ENCODE data around the gene SPARCL1. TPM values are rescaled to one million over a fixed set of nuclear protein-coding genes. Genes with fewer than 3 reads are reported as not detected.

SPARCL1 gene
- total and polyA plus RNA-seq, 2 of the 13 experiments (the other 11 are each of a cell fraction or from before 2014, with no cell fraction given) = 0.04 TPM; not detected in 1

- TF ChIP-seq, protein P1, sequence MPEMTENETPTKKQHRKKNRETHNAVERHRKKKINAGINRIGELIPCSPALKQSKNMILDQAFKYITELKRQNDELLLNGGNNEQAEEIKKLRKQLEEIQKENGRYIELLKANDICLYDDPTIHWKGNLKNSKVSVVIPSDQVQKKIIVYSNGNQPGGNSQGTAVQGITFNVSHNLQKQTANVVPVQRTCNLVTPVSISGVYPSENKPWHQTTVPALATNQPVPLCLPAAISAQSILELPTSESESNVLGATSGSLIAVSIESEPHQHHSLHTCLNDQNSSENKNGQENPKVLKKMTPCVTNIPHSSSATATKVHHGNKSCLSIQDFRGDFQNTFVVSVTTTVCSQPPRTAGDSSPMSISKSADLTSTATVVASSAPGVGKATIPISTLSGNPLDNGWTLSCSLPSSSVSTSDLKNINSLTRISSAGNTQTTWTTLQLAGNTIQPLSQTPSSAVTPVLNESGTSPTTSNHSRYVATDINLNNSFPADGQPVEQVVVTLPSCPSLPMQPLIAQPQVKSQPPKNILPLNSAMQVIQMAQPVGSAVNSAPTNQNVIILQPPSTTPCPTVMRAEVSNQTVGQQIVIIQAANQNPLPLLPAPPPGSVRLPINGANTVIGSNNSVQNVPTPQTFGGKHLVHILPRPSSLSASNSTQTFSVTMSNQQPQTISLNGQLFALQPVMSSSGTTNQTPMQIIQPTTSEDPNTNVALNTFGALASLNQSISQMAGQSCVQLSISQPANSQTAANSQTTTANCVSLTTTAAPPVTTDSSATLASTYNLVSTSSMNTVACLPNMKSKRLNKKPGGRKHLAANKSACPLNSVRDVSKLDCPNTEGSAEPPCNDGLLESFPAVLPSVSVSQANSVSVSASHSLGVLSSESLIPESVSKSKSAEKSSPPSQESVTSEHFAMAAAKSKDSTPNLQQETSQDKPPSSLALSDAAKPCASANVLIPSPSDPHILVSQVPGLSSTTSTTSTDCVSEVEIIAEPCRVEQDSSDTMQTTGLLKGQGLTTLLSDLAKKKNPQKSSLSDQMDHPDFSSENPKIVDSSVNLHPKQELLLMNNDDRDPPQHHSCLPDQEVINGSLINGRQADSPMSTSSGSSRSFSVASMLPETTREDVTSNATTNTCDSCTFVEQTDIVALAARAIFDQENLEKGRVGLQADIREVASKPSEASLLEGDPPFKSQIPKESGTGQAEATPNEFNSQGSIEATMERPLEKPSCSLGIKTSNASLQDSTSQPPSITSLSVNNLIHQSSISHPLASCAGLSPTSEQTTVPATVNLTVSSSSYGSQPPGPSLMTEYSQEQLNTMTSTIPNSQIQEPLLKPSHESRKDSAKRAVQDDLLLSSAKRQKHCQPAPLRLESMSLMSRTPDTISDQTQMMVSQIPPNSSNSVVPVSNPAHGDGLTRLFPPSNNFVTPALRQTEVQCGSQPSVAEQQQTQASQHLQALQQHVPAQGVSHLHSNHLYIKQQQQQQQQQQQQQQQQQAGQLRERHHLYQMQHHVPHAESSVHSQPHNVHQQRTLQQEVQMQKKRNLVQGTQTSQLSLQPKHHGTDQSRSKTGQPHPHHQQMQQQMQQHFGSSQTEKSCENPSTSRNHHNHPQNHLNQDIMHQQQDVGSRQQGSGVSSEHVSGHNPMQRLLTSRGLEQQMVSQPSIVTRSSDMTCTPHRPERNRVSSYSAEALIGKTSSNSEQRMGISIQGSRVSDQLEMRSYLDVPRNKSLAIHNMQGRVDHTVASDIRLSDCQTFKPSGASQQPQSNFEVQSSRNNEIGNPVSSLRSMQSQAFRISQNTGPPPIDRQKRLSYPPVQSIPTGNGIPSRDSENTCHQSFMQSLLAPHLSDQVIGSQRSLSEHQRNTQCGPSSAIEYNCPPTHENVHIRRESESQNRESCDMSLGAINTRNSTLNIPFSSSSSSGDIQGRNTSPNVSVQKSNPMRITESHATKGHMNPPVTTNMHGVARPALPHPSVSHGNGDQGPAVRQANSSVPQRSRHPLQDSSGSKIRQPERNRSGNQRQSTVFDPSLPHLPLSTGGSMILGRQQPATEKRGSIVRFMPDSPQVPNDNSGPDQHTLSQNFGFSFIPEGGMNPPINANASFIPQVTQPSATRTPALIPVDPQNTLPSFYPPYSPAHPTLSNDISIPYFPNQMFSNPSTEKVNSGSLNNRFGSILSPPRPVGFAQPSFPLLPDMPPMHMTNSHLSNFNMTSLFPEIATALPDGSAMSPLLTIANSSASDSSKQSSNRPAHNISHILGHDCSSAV (CRISPR knock-in tag; IDR thresholded peaks at IDR 0.05; ENCODE audit: borderline replicate concordance) = no peak
- no peak for TF ChIP-seq ZNF20 (CRISPR knock-in tag; IDR thresholded peaks at IDR 0.05)
These were observed 50.4 kb downstream of the SPARCL1 start (continued) for GRCh38 chr4:87478732-87479250.

GRCh38 chr4:87476934-87477333, 52.2 kb downstream of the SPARCL1 start:
- Histone ChIP-seq H3K9ac (ENCODE audit: insufficient read depth, low read depth, low read length) (no peak overlapping the region), H3K4me2 (ENCODE audit: low read depth, low read length) (no peak overlapping the region), H3K4me1 (ENCODE audit: insufficient read depth, low read length) (no peaks in the 10 kb centered on the region), H3K79me2 (ENCODE audit: insufficient read depth, low read length) (no peaks in the 10 kb centered on the region), H3K27ac (ENCODE audit: extremely low read length, insufficient read depth, low read length) (no peak overlapping the region), H4K20me1 (ENCODE audit: insufficient read depth, low read length) (no peaks in the 10 kb centered on the region), H3K4me3 (replicated peaks in 1 of 3; ENCODE audit: insufficient read depth in 1 of 3, low read depth in 2 of 3, low read length in 3 of 3) (no peak overlapping the region), H3K27me3 (ENCODE audit: control insufficient read depth in 1 of 2, insufficient read depth in 2 of 2, low read length in 2 of 2) (no peaks in the 10 kb centered on the region), H2AFZ (ENCODE audit: low read length) (no peak overlapping the region), H3K36me3 (replicated peaks in 1 of 2; ENCODE audit: control insufficient read depth in 1 of 2, insufficient read depth in 2 of 2, low read length in 2 of 2) (no peaks in the 10 kb centered on the region), H3K9me3 (ENCODE audit: low read length) (no peaks in the 10 kb centered on the region)
- no TSS peak for BruUV-seq (replicated peaks)
- CTCF ChIA-PET (ENCODE audit: low intra/inter-chr PET ratio, low total read pairs) = no interaction called here
- intact Hi-C loops (cut with micrococcal nuclease; ENCODE audit: unreplicated experiment) (no loop called here), in situ Hi-C loops (cut with HindIII; ENCODE audit: extremely low pct_ligation_motif_present, low pct_unique_long_range_greater_than_20kb) (no loop called here)
- 95% methylated on average over 3 of the region's 3 CpGs for WGBS (ENCODE audit: low lambda C conversion rate)
- DNase-seq (ENCODE audit: low spot score) (no peak), ATAC-seq (no peak), FAIRE-seq (no peak)
- POLR2A ChIA-PET = no interaction called here
- TF ChIP-seq ZNF616 (CRISPR knock-in tag; IDR thresholded peaks at IDR 0.05; ENCODE audit: low read depth) (no peak), ZNF782 (CRISPR knock-in tag; IDR thresholded peaks at IDR 0.05; ENCODE audit: borderline replicate concordance) (no peak), MED8 (CRISPR knock-in tag; IDR thresholded peaks at IDR 0.05; ENCODE audit: insufficient replicate concordance) (no peak), FLYWCH1 (CRISPR knock-in tag; IDR thresholded peaks at IDR 0.05) (no peak), TERF1 (CRISPR knock-in tag; IDR thresholded peaks at IDR 0.05) (no peak), CENPX (CRISPR knock-in tag; IDR thresholded peaks at IDR 0.05) (no peak), ELF3 (CRISPR knock-in tag; IDR thresholded peaks at IDR 0.05) (no peak), ZNF274 (CRISPR knock-in tag; IDR thresholded peaks at IDR 0.05) (no peak), BORCS8-MEF2B (CRISPR knock-in tag; IDR thresholded peaks at IDR 0.05) (no peak)
- TF ChIP-seq, protein P2, sequence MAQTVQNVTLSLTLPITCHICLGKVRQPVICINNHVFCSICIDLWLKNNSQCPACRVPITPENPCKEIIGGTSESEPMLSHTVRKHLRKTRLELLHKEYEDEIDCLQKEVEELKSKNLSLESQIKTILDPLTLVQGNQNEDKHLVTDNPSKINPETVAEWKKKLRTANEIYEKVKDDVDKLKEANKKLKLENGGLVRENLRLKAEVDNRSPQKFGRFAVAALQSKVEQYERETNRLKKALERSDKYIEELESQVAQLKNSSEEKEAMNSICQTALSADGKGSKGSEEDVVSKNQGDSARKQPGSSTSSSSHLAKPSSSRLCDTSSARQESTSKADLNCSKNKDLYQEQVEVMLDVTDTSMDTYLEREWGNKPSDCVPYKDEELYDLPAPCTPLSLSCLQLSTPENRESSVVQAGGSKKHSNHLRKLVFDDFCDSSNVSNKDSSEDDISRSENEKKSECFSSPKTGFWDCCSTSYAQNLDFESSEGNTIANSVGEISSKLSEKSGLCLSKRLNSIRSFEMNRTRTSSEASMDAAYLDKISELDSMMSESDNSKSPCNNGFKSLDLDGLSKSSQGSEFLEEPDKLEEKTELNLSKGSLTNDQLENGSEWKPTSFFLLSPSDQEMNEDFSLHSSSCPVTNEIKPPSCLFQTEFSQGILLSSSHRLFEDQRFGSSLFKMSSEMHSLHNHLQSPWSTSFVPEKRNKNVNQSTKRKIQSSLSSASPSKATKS (CRISPR knock-in tag; IDR thresholded peaks at IDR 0.05) = no peak
